ENCODE results near the gene SULT1C4. TPM values are rescaled to one million over a fixed set of nuclear protein-coding genes. Genes with fewer than 3 reads are reported as not detected.

The SULT1C4 gene
- total RNA-seq, 1 donor from 2014 or later: 12.5 TPM

Other genes starting within 250 kb of the SULT1C4 start
- gene SULT1C3, start 138.0 kb upstream of the SULT1C4 start, total RNA-seq: not detected
- 3.3 TPM for gene SULT1C2, start 89.1 kb upstream of the SULT1C4 start, total RNA-seq
- gene GCC2, start 71.3 kb downstream of the SULT1C4 start, total RNA-seq: 63.6 TPM
- 50.2 TPM for gene LIMS1, start 156.5 kb downstream of the SULT1C4 start, total RNA-seq

Measured in sciatic nerve (tissue), 1 donor.